AG09309 (cell line): ENCODE measurements around the gene EIPR1.

ENCODE experiments used
- DNase-seq: peaks from one replicate; pipeline ENCODE4 v3.0.0-alpha.2; 2010; ENCODE audit warnings: low read depth
- H3K4me3 ChIP-seq: 2 replicates; pipeline ENCODE4 v1.5.1; 2011; ENCODE audit warnings: mild to moderate bottlenecking, low read depth, low read length, moderate library complexity; ENCODE audit not compliant: control insufficient read depth
- TF ChIP-seq, protein P1 (sequence below): IDR thresholded peaks from 2 replicates; pipeline ENCODE4 v1.5.1; 2011; ENCODE audit warnings: mild to moderate bottlenecking, low read depth, low read length, inconsistent platforms; ENCODE audit not compliant: insufficient read depth, control insufficient read depth; ENCODE audit errors: missing control alignments

Gene EIPR1

DNA sequence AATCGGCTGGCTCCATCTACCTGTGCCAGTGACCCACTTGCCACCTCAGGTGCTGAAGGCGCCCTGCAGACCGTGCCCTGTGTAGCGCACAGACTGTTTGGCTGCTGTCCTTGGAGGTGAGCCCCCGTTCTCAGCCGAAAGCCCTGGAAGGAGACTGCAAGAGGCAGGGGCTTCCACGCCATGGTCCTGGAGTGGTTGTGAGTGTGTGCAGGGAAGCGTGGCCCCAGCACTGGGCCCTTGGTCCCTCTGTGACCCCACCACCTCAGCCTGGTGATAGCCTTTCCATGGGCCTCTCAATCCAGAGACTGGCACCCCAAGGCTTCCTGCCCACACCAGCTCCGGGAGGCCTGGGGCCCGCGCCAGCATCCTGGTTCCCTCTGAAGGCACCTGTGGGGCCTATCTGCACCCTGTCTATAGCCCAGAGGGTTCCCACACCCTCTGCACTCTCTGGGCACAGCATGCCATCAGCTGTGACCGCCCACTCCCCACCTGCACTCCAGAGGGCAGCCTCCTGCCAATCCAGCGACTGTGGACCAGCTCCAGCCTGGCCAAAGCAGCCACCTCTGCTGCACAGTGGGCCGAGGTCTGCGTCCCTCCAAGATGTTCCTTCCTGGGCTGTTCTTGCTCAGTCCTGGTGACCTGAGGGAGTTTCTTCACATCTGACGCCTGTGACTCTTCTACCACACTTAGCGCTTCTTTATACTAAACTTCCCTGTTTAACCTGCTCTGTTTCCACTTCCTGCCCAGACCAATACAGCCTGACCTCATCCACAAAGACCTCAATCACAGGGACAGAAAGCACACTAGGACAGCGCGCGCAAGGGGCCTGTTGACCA is 109.5 kb downstream of the EIPR1 start:
- TF ChIP-seq, protein P1, sequence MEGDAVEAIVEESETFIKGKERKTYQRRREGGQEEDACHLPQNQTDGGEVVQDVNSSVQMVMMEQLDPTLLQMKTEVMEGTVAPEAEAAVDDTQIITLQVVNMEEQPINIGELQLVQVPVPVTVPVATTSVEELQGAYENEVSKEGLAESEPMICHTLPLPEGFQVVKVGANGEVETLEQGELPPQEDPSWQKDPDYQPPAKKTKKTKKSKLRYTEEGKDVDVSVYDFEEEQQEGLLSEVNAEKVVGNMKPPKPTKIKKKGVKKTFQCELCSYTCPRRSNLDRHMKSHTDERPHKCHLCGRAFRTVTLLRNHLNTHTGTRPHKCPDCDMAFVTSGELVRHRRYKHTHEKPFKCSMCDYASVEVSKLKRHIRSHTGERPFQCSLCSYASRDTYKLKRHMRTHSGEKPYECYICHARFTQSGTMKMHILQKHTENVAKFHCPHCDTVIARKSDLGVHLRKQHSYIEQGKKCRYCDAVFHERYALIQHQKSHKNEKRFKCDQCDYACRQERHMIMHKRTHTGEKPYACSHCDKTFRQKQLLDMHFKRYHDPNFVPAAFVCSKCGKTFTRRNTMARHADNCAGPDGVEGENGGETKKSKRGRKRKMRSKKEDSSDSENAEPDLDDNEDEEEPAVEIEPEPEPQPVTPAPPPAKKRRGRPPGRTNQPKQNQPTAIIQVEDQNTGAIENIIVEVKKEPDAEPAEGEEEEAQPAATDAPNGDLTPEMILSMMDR: no peak
- DNase-seq: no peak
- no peak overlapping the region for H3K4me3 ChIP-seq

GRCh38 chr2:3266925-3267867 is 110.4 kb downstream of the EIPR1 start:
- no peak for DNase-seq
- TF ChIP-seq, protein P1: no peak
- no peak overlapping the region for H3K4me3 ChIP-seq

DNA sequence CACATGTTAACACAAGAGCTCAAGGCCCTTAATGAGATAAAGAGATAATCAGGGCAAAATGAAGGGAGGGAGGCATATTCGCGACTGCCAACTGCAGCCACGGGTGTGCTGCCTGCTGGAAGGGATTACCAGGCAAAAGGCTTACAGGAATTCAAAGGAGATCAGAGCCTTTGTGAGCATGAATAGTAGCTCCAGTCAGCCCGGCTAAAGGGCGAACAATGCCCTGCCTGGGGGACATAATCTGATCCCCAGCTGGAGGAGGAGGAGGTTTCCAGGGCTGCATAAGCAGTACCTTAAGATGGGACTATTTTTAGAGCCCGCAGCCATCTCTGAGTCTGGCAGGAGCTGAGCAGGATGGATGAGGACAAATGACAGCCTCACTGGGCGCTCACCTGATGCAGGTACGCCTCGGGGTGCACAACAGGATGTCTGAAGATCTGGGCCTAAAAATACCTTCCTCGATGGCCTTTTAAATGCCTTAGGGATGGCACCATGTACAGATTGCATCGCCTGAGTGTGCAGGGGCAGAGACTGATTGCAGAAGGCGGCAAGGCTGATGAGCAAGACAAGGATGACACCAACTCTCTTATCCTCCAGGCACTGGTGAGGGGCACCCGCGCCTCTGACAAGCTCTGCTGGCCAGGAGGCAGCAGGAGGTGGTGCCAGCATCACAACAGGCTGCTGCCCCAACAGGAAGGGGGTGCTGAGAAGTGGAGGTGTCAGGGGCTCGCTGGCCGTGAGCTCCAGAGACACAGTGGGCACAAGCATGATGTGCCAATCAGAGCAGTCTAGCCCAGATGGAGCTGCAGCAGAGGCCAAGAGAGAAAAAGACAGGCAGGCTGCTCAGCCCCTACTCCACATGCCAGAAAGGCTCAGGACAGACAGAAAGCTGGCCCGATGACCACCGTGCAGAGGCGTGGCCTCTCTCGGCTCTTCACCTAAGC is 111.4 kb downstream of the EIPR1 start:
- TF ChIP-seq, protein P1: no peak
- H3K4me3 ChIP-seq: no peak overlapping the region
- no peak for DNase-seq

DNA sequence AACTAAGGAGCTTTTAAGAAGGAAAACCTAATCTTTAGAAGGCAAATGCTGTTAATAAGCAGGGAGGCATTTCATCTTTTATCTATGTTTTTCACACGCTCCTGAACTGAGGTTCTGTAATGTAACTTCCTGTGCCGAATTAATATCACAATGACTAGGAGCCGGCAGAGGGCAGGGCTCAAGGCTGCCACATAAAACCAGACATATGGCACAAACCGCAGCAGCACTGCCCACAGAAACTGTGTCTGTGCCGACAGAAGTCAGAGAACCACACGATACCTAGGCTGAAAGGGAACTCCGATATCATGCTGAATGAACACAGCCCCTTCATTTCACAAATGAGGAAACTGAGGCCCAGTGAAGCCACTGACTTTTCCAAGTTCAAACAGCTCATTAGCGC is 112.1 kb downstream of the EIPR1 start:
- no peak for DNase-seq
- TF ChIP-seq, protein P1: no peak
- no peak overlapping the region for H3K4me3 ChIP-seq

DNA sequence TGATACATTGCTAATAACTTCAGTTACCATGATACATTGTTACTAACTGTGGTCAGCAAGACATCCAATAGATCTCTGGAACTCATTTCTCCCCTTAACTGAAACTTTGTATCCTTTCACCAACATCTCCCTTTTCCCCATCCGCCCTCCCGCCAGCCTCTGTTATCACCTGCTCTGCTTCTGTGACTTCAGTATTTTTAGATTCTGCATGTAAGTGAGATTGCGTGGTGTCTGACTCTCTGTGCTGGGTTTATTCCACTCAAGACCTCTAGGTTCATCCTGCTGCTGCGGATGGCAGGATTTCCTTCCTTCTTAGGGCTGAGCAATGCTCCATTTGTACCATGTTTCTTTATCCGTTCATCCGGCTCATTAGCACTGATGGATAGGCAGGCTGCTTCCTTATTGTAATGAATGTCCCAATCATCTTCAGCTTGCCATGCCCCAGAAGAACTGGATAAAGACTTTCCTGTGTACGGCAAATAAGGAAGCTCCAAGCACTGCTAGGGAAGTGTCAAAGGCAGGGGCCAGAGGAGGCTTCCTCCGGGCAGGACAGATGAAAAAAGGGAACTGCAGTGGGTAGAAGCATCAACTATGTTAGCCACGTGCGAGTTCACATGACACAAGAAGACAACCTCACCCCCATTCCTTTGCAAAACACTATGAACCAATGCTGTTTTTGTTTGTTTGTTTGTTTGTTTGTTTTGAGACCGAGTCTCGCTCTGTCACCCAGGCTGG is 113.4 kb downstream of the EIPR1 start:
- TF ChIP-seq, protein P1: no peak
- DNase-seq: no peak
- no peak overlapping the region for H3K4me3 ChIP-seq
